HG02642 (cell line): ENCODE data around the gene USP5.
A peak's percentile ranks its signal among the peaks of the same experiment; 100 is the strongest.

ENCODE experiments used
- ATAC-seq: cut with Tn5 transposase; IDR thresholded peaks from one replicate; pipeline ENCODE4 v1.9.1; 2021; ENCODE audit warnings: mild to moderate bottlenecking; ENCODE audit not compliant: unreplicated experiment, poor library complexity

Gene USP5

GRCh38 chr12:6851921-6852650 lies at the start of gene USP5:
TSS of gene USP5 (plus strand) at chr12:6852150. CDS start at chr12:6852180, 30 bp downstream.
- ATAC-seq = peak; percentile 72

GRCh38 chr12:6807170-6807569 lies 44.8 kb upstream of the USP5 start:
- no peak for ATAC-seq

- ATAC-seq = no peak
Observed at GRCh38 chr12:6809056-6809455, 42.9 kb upstream of the USP5 start.

DNA sequence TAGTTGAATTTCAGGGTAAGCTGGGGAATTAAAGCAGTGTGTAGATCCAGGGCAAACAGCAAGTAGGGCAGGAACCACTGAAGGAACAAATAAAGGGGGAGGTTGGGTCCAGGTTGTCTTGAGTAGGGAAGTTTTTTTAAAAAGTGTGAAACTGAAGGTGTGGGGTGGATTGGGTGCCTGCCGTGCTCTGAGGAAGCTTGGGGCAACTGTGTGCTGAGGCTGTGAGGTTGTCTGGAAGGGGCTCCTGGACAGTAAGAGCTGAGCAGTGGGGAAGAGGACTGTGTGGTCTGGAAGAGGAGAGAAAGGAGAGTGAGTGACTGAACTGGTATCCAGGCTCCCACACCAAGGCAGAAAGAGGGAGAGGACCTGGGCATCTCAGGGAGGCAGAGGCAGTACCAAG lies 41.2 kb upstream of the USP5 start:
- ATAC-seq = no peak

DNA sequence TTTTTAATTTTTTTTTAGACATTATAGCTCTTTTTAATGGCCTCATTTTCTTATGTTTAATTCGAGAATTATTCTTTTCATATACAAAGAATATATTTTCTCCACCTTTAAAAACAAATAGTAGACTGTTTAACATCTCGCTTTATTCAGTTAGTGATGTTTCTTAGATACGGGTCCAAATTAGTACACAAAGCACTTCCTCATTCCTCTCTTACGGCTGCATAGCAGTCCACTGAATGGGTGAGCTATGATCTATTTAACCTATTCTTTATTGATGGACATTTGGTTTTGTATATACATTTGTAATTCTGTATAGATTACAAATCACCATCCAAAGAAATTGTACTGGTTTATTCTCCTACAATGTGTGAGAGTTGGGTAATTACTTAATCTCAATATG lies 38.6 kb upstream of the USP5 start:
- no peak for ATAC-seq

GRCh38 chr12:6816598-6816997 lies 35.4 kb upstream of the USP5 start:
- ATAC-seq = no peak

DNA sequence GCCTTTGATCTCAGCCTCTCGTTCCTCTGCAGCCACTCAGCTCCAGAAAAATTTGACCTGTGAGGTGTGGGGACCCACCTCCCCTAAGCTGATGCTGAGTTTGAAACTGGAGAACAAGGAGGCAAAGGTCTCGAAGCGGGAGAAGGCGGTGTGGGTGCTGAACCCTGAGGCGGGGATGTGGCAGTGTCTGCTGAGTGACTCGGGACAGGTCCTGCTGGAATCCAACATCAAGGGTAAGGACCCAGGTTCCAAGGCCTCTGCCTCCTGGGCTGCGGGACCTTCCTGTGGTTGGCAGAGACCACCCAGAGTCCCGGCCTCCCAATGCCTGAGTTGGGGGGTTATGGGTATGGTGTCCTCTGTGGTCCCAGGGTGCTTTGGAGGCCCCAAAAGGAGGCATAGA lies 34.9 kb upstream of the USP5 start:
- ATAC-seq = no peak

DNA sequence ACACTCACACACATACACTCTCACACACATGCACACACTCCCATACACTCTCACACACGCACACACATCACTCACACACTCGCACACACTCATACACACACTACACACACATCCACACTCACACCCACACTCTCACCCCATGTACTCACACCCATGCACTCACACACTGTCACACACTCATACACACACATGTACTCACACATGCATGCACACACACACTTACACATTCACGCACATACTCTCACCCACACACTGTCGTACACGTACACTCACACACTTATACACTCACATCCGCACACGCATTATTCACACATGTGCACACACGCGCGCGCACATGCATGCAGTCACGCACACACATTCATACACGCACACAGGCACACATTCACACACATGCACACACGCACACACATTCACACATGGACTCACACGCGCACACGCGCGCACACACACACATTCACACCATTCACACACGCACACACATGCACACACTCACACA lies 34.2 kb upstream of the USP5 start:
- ATAC-seq = no peak

DNA sequence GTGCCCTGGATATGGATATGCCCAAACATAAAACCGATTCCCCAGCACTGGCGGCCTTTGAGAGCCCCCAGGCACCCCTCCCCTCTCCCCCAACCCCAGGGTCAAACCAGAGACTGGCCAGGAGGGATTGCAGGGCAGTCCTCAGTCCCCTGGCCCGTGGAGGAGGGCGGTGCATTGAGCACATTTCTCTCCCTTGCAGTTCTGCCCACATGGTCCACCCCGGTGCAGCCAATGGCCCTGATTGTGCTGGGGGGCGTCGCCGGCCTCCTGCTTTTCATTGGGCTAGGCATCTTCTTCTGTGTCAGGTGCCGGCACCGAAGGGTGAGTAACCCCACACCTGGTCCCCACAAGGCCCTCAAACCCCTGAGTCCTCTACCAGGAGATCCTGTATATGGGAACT lies 33.7 kb upstream of the USP5 start:
- no peak for ATAC-seq

GRCh38 chr12:6818645-6819044 lies 33.3 kb upstream of the USP5 start:
- no peak for ATAC-seq

- no peak for ATAC-seq
Observed at GRCh38 chr12:6819106-6820030, 32.6 kb upstream of the USP5 start.

- no peak for ATAC-seq
Observed at GRCh38 chr12:6820166-6820565, 31.8 kb upstream of the USP5 start.

DNA sequence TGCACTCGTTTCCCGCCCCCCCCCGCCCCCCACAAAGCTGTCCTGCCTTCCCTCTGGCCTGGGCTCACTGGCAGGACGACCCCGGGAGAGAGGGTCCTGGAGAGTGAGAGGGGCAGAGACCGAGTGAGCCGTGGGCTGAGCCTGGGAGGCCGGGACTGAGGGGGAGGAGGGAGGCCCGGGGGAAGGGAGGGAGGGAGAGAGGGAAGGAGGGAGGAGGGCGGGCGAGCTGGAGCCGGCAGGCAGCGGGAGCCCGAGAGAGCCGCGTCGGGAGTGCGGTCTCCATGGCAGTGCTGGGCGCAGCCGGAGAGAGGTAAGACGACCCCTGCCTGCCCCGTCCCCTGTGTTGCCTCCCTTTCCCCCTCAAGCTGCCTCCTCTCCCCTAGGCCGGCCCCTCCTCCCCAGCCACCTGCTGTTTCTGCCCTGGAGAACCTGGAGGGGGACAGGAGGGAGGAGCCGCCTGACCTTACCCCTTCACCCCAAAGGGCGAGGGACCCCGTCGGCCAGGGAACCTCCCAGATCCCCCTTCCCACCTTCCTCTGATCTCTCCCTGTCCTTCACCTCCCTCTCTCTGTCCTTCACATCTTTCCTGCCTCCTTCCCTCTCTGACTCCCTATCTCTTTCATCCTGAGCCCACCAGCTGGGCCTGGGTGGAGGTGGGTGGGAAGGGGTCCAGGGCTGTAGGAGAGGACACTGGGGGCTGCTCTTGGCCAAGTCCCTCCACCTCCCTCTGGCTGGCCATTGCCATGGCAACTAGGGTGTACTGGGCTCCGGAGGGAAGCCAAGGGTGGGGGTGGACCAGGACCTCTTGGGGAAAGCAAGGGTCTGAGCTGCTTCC lies 30.1 kb upstream of the USP5 start, which contains the start of gene GPR162:
Gene GPR162, plus strand, starts transcription at position 231 of the 835 bp plus-strand sequence. CDS start 2,078 bp downstream, outside the sequence.
- ATAC-seq = no peak

DNA sequence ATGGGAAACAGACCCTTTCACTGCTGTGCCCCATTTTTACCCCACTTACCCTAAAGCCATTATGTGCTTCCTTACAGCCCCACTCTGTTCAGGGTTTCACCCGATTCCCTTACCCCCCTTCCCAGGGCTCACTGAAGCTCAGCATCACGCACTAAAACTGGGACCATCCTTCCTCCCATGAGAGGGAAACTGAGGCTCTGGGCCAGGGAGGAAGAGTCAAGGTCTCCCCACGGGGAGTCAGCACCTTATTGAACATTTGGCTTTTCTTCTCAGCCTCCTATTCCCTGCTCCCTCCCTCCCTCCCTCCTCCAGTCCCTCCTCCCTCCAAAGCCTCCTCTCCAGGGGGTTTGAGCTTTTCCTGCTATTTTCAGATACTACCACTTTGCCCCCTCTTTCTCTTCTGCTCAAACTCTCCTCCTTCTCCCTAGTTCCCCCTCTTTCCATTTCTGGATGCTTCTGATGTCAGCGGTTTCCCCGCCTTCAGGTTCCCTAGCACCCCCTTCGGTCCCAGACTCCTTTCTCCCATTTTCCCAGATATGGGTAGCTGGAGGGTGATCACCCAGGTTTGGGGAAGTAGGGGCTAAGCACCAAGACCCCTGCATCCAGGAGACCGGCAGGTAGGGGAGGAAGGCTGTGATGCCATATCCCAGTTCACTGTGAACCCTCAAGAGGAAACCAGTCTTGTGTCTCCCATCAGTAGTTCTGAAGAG lies 29.4 kb upstream of the USP5 start:
- ATAC-seq = no peak

GRCh38 chr12:6823182-6824084 lies 28.5 kb upstream of the USP5 start:
- ATAC-seq = no peak

DNA sequence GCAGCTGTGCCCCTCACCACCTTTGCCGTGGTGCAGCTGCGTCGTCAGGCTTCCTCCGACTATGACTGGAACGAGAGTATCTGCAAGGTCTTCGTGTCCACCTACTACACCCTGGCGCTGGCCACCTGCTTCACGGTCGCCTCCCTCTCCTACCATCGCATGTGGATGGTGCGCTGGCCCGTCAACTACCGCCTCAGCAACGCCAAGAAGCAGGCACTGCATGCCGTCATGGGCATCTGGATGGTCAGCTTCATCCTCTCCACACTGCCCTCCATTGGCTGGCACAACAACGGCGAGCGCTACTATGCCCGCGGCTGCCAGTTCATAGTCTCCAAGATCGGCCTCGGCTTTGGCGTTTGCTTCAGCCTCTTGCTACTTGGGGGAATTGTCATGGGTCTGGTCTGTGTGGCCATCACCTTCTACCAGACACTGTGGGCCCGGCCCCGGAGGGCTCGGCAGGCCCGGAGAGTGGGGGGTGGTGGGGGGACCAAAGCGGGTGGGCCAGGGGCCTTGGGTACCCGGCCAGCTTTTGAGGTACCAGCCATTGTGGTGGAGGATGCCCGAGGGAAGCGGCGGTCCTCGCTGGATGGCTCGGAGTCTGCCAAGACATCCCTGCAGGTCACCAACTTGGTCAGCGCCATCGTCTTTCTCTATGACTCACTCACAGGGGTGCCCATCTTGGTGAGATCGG lies 27.7 kb upstream of the USP5 start:
- ATAC-seq = no peak

DNA sequence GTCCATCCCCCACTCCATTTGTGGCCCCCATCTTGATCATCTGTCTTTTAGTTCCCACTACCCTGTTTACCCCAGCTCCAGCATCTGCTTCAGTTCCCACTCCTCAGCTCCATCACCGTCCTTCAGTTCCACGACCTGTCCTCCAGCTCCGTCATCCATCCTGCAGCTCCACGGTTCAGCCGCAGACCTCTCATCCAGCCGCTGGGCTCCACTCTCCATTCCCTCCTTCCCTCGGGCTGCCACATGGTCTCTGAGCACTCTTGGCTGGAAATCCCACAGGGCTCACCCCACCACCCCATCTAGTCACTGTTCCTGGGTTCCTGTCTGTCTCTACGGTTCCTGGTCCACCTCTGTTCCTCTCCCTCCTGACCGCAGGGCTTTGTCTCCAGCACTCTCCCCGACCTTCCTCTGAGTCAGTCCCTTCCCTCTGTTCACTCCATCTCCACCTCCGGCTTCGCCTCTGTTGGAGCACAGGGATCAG lies 27.0 kb upstream of the USP5 start:
- ATAC-seq = no peak
